ACHN (cell line): ENCODE measurements around the gene ACSS2.
A peak's percentile ranks its signal among the peaks of the same experiment; 100 is the strongest.
"Not testable (repeated sequence)": the region's sequence is repeated elsewhere in the genome, so short reads cannot be mapped to it uniquely, and the experiment has no call there.

Experiments
- DNase-seq: peaks from one replicate; pipeline ENCODE4 v3.0.0-alpha.2; 2015
- in situ Hi-C: cut with HindIII; loops from 2 replicates; pipeline ENCODE4 v1.10.0; 2017; ENCODE audit warnings: low sequenced_read_pairs, low pct_ligation_motif_present, low pct_unique_long_range_greater_than_20kb

The ACSS2 gene

DNA sequence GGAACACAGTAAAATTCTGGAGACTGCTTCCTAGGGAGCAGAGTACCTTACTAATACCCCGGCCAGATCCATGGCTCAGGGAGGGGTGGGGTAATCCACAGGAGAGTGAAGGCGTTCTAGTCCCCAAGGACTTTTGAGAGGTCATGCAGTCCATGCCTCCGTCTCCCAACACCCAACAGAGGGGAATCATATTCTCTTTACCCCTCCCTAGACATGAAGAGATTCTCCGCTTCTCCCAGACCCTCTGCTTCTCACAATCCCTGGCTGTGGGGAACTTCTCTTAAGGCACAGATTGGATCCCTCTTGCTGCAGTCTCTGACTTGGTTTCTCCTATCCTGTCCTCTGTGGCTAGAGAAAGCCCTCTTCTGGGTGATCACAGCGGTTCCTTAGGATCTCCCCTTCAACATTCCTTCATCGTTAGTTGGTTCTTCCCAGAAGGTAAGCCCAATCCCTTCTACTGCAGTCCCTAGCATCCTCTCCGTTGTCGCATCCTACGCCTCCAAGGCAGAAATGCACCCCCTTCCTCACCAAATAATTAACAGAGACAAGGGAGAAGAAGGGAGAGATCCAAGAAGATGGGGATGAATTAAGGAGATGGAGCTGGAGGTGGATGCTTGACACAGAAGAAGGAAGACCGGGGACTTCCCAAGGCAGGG is 4.3 kb upstream of the ACSS2 start:
- in situ Hi-C loops: no loop called here
- DNase-seq: no peak

DNA sequence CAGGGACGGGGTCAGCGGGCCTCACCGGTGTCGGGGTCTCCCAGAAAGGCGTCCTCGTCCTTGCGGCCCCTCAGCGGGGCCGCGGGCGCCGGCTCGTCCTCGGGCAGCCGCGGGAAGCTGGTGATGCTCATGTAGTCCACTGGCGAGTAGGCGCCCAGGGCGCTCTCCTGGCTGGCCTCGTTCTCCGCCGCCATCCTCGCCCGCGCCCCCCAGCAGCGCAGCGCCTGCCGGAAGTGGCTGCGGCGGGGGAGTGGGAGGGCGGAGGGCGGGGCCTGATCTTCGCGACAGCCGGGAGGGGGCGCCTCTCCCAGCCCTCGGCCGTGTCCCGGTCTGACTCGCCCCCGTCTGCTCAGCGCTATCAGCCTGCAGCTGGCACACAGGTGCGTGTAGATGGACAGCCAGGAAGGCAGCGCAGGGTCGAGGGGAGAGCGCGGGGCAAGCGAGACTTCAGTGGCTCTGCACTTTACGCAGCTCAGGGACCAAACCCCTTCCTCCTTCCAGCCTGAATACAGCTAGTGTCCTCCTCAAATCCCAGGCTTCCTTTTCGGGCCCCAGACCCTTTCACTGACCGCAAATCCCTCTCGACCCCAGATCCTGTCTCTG is 3.7 kb upstream of the ACSS2 start, which contains the start of gene GGT7:
Gene GGT7 (minus strand): TSS at position 235 of the 603 bp plus-strand sequence. CDS start 41 bp downstream, at position 194.
- in situ Hi-C loops: no loop called here

DNA sequence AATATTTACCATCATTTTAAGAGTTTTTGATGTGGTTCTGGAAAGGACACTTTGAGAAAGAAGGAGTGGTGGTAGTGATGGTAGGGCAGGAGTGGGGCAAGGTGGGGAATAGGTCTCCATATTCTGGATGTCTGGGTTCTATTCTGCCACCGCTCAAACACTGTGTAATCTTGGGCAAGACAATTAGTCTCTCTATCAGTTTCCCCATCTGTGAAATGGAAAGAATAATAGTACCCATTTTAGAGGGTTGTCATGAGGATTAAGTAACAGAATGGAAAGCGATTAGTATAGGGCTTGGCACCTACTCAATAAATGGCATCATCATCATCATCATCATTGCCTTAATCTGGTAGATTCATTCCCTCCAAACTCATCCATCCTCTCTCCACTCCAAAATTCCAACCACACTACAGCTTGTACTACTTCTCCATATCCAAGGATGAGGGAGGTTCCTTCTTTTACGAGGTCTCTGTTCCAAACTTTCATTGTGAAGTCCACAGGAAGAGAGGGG is 2.8 kb upstream of the ACSS2 start:
- in situ Hi-C loops: no loop called here
- DNase-seq: no peak

More for the DNA sequence above, 3.7 kb upstream of the ACSS2 start, which contains the start of gene GGT7:
- DNase-seq: peak; percentile 73

DNA sequence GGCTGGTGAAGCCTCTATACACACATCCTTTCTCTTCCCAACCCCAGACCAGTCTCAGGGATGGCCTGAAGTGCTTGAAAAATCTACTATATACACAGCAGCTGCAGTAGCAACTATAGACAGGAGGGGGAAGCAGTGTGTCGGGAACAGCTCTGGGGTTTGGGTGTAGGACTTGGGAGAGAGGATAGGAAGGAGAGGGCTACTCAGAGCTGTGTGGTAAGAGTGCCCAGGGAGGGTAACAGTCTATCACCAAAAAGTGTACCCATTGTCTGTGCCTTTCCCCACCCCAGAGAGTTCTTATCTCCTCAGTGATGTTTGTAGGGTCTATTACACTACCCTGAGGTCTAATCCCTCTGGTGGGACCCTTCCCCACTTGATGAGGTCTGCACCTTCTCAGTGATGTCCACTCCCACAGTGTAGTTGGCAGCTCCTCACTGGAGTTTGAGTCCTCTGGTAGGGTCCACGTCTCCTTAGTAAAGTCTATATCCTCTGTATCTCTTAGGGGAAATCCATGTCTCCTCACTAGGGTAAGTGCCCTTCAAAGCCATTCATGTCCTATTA is 2.2 kb upstream of the ACSS2 start:
- DNase-seq: peak; percentile 86
- in situ Hi-C loops: no loop called here

DNA sequence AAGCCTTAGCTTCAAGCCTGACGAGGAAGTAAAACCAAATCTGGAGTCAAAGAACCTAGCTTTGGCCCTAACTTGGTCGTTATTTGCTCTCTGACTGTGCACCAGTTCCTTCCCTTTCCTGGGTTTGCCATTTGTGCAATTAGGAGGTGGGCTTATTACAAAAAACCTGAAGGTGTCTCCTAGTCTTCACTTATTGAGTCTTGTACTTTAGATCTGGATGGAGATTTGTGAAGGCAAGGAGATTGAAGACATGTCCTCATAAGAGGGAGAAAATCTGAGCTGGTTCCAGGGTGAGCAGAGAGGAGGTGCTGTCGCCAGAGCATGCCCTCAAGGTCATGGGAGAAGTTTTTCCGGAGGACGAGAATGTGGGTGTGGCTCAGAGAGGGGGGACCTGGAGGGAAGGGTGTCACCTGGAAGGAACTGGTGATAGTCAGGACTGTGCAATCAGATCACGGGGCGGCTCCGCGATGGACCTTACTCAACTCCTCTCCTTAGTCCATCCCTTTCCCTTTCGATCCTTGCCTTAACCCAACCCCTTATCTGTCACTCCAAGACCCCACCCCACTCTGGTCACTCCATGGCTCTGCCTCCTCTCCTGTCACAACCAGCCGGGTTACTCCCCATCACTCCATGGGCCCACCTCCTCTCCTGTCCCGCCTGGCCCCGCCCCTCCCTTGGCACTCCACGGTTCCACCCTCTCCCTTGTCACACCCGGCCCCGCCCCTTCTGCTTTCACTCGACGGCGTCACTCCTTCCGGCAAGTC is 588 bp upstream of the ACSS2 start:
- DNase-seq: peak; percentile 95
- in situ Hi-C loops: no loop called here

DNA sequence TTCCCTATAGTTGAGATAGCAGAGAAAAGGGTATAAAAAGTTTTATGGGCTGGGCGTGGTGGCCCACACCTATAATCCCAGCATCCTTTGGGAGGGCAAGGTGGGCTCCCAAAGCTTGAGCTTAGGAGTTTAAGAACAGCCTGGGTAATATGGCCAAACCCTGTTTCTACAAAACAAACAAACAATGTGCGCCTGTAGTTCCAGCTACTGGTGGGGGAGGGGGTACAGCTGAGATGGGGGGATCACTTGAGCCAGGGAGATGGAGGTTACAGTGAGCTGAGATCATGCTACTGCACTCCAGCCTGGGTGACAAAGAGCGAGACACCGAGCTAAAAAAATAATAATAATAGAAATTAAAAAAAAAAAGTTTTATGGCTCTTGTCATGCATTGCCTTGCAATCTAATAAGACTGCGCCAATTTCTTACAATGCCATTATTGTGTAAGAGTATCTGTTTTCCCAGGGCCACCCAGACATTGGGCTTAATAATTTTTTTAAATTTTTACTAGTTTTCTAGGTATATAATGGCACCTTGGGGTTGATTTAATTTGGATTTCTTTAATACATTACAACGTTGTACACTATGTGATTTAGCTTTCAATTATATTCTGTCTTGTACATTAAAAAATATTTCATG is 3.9 kb downstream of the ACSS2 start:
- in situ Hi-C loops: no loop called here
- no peak for DNase-seq

DNA sequence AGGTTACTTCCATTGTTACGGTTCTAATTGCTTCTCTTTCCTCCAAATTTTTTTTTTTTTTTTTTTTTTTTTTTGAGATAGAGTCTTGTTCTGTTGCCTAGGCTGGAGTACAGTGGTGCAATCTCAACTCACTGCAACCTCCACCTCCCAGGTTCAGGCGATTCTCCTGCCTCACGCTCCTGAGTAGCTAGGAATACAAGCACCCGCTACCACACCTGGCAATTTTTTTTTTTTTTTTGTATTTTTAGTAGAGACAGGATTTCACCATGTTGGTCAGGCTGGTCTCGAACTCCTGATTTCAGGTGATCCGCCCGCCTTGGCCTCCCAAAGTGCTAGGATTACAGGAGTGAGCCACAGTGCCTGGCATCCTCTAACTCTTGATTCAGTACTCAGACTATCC is 4.6 kb downstream of the ACSS2 start:
- DNase-seq, in situ Hi-C loops: not testable (repeated sequence)

DNA sequence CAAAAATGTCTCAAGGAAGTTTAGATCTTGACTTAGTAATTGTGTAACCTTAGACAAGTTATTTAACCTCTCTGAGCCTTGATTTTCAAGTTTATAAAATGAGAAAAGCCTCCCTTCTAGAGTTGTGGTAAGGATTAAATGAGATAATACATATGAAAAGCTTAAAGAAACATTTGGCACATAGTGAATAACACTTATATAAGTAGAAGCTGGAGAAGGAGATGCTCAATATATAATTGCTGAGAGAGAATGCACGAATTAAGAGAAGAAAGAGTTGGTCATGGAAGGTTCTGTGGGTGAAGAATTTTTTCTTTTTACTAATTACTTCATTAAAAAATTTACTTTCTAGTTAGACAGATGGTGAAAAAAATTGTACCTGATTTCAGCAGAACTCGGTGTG is 5.3 kb downstream of the ACSS2 start:
- in situ Hi-C loops: no loop called here
- DNase-seq: no peak

DNA sequence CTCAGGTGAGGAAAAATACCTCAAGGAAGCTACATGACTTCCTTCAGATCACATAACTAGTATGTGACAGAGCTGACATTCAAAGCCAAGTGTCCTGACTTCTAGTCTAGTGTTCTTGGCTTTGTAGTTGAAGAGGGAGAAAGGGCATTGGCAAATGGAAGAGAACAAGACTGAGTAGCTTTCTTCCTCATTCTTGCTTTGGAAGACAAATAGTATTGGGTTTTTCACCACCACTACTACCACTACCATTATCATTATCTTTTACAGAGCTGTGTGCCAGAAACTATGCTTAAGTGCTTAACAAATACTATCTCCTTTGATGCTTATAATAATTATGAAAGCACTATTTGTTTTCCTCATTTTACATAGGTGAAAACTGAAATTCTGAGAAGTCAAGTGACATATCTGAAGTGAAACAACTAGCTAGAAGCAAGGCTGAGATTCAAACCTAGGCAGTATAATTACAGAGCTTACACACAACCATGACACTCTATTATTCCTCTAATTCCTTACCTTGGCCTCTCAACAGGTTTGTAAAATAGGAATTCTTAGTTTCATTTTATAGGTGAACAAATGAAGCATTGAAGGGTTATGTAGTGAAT is 6.8 kb downstream of the ACSS2 start:
- in situ Hi-C loops: no loop called here
- DNase-seq: no peak

DNA sequence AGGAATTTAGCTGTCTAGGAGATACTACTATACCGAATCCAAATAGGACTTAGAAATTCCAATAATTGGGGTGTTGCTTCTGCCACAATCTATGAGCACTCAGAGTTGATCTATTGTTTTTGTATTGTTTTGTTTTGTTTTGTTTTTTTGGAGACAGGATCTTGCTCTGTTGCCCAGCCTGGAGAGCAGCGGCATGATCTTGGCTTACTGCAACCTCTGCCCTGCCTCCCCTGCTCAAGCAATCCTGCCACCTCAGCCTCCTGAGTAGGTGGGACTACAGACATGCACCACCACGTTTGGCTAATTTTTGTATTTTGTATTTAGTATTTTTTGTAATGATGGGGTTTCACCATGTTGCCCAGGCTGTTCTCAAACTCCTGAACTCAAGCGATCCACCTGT is 7.4 kb downstream of the ACSS2 start:
- no peak for DNase-seq
- in situ Hi-C loops: no loop called here

DNA sequence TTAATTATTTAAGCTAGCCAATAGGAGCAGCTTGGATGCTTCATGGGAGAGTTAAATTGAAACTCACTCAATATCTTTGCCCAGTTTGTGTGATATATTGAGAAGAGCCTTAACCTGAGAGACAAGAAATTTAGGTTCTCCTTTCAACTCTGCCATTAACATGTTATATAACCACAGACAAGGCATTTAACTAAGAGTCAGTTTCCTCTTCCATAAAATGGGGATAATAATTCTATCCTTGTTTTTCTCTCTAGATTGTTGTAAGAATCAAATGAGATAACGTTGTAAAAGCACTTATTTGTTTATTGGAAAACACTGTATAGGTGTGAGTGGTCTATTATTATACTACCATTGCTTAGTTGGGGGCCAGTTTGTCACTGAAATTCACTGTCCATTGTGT is 7.8 kb downstream of the ACSS2 start:
- in situ Hi-C loops: no loop called here
- no peak for DNase-seq

DNA sequence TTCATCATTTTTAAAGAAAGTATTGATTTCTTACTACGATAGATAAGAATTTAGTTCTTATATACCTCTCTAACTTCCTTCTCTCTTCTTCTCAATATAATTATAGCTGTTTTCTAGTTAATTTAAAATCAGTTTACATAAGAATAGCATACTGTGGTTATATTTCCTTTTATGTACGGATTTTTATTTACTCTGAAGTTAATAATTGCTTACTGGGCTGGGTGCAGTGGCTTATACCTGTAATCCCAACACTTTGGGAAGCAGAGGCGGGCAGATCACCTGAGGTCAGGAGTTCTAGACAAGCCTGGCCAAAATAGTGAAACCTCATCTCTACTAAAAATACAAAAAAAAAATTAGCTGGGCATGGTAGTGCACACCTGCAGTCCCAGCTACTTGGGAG is 9.7 kb downstream of the ACSS2 start:
- DNase-seq: no peak
- in situ Hi-C loops: no loop called here

DNA sequence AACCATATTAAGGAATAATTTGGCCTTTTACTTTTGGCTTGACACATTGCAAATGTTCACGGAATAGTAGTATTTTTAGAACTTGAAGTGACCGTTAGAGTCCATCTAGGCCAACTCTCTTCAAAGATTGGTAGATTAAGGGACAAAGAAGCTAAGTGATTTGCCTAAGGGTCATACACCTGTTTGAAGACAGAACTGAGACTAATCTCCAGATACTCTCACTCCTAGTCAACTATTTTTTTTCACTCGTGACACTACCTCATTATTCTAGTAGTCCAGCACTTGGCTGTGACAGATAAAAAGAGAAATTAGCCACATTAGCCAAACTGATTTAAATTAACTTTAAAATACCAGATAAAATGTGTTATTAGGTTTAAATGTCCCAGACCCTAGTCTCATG is 10.6 kb downstream of the ACSS2 start:
- no peak for DNase-seq
- in situ Hi-C loops: no loop called here

DNA sequence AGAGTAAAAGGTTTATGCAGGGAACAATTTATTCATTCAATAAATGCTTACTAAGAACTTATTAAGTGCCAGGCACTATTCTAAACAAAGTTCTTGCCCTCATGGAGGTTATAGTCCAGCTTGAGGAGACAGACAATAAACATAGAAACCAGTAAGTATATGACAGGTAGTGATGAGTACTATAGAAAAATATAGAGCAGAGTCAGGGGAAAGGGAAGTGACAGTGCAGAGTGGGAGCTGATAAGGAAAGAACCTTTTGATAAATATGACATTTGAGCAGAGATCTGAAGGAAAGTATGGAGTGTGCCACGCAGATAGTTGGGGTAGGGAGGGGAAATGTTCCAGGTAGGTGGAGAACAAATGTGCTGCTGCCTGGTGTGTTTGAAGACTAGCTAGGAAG is 12.1 kb downstream of the ACSS2 start:
- in situ Hi-C loops: no loop called here

DNA sequence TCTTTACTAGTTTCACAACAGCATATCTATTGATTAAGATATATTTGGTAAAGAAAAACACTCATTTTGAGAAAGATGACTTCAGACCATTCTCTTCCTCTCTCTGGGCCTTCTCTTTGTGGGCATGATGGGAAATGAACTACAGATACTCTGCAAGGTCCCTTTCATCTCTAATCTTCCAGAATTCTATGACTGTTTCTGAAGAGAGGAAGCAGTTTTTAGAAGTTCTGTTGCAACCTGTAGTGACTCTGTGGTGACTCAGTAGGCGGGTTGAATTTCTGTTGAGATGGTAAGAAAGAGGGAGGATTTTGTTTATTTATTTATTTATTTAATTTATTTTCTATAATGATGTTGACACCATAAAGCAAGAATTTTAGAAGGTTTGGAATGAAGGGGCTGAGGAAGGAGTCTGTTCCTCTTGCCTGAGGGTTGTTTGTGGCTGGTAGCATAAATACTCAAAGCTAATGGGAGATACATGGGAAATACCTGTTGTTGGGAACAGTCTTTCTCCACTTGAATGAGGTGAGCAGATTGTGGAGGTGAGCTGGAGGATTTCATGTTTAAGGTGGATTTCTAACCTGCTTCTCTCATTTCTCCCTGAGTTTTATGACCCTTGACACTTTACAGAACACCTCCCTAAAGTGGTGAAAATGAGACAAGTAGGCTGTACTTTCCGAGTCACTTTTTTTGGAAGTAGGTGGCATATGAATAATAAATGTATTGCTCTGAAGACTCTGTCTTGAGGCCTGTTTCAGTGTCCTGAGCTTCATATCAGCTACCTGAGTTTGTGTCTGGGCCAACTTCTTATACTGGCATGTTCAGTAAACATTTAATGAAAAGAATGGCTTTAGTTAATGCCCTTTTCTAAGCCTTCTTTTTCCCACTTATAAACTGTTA is 15.0 kb downstream of the ACSS2 start:
- DNase-seq: no peak
- in situ Hi-C loops: no loop called here

More for the DNA sequence above, 12.1 kb downstream of the ACSS2 start:
- no peak for DNase-seq

DNA sequence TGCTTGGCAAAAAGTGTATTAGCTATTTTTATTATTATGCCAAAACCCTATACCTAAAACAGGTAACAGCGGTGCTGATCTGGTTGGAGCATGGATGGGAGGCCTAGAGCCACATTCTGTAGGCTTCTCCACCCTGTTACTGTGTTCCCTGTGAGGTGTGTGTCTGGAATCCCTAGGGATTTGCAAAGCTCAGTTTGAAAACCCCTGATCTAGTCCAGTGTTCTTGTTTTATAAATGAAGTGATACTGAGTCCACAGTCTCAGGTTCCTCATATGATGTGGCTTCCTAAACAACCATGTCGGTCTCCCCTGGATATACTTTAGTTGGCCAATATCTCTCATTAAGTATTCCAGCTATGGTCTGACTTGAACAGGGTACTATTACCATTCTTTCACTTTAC is 16.3 kb downstream of the ACSS2 start:
- in situ Hi-C loops: no loop called here

DNA sequence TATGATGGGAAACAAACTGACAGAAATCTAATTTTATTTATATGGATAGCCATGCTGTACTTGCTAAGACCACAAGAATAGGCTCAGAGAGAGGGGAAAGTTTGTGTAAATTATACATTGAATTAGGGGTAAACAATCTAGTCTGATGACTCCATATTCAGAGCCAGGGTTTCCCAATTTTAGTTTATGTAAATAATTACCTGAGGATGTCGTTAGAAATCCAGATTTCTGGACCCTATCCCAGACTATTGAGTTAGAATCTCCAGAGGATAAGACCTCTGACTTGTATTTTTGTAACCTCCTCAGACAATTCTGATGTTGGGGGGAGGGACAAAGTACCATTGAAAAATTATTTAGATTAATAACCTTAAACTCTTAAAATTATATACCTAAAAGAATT is 18.3 kb downstream of the ACSS2 start:
- in situ Hi-C loops: no loop called here
- DNase-seq: no peak

More for the DNA sequence above, 16.3 kb downstream of the ACSS2 start:
- DNase-seq: no peak
